Measurements from ENCODE around the gene RGL3.
"Not testable (repeated sequence)": the region's sequence is repeated elsewhere in the genome, so short reads cannot be mapped to it uniquely, and the experiment has no call there.

Gene RGL3

GRCh38 chr19:11380653-11381537, 38.2 kb downstream of the RGL3 start:
- peak; percentile 95 for DNase-seq

GRCh38 chr19:11379857-11380350, 39.2 kb downstream of the RGL3 start:
- DNase-seq: no peak

- not testable (repeated sequence) for DNase-seq
Observed at GRCh38 chr19:11379269-11379845, 39.8 kb downstream of the RGL3 start.

DNA sequence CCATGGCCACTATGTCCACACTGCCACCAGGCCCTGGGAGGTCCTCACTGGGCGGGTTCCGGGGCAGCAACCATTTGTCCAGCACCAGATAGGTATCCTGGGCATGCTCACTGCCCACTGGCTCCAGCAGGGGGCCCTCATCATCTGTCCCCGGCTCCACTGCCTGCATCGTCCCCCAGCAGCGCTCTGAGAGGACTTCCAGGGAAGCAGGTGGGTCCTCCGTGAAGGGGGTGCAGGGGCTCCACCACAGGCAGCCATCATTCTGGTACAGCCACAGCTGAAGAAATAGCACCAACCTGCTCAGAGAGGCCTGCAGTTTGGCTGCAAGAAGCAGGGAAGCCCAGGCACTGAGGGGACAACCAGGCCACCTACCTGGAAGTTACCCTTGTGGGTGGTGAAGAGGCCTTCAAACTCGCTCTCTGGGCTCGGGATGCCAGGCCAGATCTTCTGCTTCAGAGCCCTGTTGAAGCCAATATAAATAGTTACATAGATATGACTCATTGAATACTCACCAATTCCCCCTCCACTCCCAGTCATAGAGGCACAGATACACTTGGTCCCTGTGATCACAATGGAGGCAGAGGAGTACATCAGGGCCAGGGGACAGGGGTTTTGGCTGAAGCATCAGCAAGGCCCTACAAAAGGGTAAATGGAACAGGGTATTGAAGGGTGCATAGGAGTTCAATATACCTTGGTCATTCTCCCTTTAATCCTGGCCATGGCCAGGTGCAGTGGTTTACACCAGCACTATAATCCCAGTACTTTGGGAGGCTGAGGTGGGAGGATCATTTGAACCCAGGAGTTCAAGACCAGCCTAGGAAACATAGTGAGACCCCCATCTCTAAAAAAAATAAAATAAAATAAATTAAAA, 40.6 kb downstream of the RGL3 start:
- DNase-seq: peak; percentile 46

DNA sequence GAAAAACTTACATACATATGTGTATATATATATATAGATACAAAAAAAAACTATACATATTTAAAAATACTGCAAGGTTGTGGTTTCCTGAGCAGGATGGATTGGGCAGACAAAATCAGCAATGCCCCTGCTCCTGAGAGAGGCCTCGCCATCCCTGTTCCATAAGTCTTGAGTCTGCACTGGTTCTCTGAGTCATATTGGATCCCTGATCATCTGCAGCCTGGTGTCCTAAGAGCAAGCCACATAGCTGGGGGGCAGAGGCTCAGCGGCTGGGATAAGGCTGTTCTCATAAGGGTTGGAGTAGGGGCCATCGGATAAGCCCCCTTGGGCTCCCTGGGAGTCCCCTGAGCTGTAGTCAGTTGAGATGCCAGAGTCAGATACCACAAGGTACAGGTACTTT, 41.4 kb downstream of the RGL3 start:
- DNase-seq: no peak

DNA sequence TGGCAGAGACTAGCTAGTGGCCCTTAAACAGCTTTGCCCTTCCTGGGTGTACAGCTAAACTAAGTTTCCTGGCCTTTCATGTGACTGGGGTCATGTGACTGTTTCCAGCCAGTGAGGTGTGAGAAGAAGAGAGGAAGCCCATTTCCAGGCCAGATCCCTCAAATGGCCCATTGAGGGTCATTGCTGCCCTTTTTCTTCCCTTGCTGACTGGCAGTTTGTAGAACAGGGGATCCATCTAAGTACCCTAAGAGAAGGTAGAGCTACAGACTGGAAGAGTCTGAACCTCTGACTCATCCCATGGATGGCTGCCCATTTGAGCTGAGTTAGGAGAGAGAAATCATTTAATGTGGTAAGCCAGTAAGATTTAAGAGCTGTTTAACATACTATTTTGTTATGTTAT, 41.9 kb downstream of the RGL3 start:
- DNase-seq: peak; percentile 70

GRCh38 chr19:11375143-11375948, 43.8 kb downstream of the RGL3 start:
- peak; percentile 49 for DNase-seq

DNA sequence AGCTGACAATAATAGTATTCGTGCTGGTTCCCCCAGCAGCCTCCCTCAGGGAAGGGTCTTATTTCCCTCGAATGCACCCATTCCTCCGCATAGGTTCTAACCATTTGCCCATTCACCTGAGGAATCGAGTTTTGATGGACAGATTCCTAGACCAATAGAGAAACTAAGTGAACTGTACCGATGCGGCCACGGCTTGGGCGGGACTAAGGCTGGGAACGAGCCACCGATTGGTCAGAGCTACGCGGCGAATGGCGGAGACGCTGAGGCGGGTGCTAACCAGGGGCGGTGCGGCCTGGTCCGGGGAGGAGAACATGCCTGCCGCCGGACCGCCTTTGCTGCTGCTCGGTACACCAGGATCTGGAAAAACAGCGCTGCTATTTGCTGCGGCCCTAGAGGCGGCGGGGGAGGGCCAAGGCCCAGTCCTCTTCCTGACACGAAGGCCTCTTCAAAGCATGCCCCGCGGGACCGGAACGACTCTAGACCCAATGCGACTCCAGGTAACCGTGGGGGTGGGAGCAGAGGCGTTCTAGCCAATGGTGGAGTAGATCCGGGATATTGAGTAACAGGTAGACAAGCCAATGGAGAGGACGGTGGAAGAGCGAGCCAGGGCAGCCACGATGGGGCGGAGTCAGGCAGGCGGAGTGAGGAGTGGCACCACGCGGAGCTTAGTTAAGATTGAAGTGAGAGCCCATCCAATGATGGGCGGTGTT, 44.5 kb downstream of the RGL3 start, which contains the start of gene SWSAP1:
Gene SWSAP1 (plus strand): TSS at position 234 of the 710 bp plus-strand sequence. CDS start 15 bp downstream, at position 249.
- peak; percentile 97 for DNase-seq

- no peak for DNase-seq
Observed at GRCh38 chr19:11373885-11374432, 45.2 kb downstream of the RGL3 start.

- no peak for DNase-seq
Observed at GRCh38 chr19:11373166-11373884, 45.8 kb downstream of the RGL3 start.

- no peak for DNase-seq
Observed at GRCh38 chr19:11370744-11371143, 48.4 kb downstream of the RGL3 start.

DNA sequence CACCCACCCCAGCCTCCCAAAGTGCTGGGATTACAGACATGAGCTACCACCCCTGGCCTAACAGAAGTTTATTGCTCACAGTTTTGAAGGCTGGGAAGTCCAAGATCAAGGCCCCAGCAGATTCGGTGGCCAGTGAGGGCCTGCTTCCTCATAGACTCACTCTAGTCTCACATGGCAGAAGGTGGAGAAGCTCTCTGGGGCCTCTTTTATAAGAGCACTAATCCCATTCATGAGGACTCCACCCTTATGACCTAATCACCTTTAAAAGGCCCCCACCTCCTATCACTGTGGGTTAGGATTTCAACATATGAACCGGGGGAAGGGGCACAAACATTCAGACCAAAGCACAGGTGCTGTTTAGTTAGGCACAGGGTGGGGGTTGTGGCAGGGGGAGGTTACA, 51.6 kb downstream of the RGL3 start:
- DNase-seq: no peak

GRCh38 chr19:11365557-11366117, 53.5 kb downstream of the RGL3 start:
- DNase-seq: no peak

DNA sequence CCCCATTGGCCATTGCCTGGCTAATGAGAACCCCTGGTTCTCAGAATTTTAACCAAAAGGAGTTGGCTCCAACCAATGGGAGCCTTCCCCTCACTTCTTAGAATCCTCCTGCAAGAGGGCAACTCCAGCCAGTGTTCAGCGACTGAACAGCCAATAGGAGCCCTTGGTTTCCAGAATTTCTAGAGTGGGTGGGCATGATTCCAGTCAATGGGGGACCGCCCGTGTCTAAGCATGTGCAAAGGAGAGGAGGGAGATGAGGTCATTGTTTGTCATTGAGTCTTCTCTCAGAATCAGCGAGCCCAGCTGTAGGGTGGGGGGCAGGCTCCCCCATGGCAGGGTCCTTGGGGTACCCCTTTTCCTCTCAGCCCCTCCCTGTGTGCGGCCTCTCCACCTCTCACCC, 54.2 kb downstream of the RGL3 start:
- DNase-seq: no peak

DNA sequence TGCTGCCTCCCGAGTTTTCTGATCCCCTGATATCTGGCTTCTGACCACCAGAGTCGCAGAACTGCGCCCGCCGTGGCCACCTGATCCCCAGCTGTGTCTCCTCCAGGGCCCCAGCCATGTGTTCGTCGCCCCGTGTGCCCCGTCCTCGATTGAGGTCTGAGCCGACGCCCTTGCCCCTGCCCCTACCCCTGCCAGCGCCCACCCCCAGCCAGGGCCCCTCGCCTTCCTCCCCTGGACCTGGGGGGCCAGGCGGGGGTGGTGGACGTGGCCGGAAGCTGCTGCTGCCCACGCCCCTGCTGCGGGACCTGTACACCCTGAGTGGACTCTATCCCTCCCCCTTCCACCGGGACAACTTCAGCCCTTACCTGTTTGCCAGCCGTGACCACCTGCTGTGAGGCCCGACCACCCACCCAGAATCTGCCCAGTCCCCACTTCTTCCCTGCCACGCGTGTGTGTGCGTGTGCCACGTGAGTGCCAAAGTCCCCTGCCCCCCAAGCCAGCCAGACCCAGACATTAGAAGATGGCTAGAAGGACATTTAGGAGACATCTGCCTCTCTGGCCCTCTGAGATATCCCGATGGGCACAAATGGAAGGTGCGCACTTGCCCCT, 54.7 kb downstream of the RGL3 start:
- no peak for DNase-seq

DNA sequence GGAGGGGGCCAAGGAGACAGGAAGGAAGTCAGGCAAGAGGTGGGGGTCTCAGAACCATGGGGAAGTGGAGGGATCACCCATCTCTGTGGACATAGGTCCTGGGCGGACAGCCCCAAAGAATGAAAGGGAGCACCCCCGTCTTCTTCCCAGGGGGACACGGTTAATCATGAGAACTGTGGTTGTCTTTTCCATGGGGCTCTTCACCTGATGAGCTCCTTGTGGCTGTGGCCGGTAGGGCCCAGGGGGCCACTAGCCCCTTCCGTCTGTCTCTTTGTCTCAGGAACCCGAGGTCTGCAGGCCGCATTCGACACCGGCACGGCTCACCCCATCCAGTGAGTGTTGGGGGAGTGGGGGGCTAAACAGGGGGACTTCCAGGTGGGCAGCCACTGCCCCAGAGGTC, 55.2 kb downstream of the RGL3 start:
- no peak for DNase-seq

GRCh38 chr19:11361771-11362731, 57.1 kb downstream of the RGL3 start:
- no peak for DNase-seq

DNA sequence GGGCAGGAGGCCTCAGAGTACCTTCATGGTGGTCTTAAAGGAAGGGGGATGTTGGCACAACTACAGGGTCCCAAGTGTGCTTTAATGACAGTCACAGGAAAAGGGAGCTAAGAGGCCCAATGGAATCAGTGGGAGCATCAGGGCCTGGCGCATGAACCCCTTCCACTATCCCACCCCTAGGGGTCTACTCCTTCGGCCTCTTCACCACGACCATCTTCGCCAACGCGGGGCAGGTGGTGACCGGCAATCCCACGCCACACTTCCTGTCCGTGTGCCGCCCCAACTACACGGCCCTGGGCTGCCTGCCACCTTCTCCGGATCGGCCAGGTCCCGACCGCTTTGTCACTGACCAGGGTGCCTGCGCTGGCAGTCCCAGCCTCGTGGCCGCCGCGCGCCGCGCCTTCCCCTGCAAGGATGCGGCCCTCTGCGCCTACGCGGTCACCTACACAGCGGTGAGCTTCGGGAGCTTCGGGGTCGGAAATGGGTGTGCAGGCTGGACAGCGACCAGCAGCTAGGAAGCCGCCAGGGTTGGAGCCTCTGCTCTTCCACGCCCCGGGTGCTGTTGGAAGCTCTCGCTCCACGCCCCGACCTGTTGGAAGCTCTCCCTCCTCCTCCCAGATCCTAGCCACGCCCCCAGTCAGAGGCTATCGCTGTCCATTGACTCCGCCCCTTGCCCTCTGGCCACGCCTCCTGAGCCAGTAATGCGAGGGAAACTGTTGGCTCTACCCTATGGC, 57.9 kb downstream of the RGL3 start:
- no peak for DNase-seq

Measured in NCI-H226 (cell line).